T1000 (cell line): ENCODE data around the gene KREMEN2.
"Not testable (repeated sequence)": the region's sequence is repeated elsewhere in the genome, so short reads cannot be mapped to it uniquely, and the experiment has no call there.

Source experiments
- DNase-seq: peaks from one replicate; lab custom pipeline; 2025; ENCODE audit warnings: mixed read lengths; lab: John Stamatoyannopoulos, UW

Gene KREMEN2

GRCh38 chr16:2942045-2942444 is 22.0 kb upstream of the KREMEN2 start:
- DNase-seq, result no peak

GRCh38 chr16:2943716-2944115 is 20.4 kb upstream of the KREMEN2 start:
- not testable (repeated sequence) for DNase-seq

GRCh38 chr16:2946649-2947048 is 17.4 kb upstream of the KREMEN2 start:
- no peak for DNase-seq

GRCh38 chr16:2948807-2949704 is 15.0 kb upstream of the KREMEN2 start:
- DNase-seq, result no peak

- DNase-seq, result no peak
These were observed 14.2 kb upstream of the KREMEN2 start for GRCh38 chr16:2949705-2950352.

- DNase-seq, result no peak
These were observed 13.7 kb upstream of the KREMEN2 start for GRCh38 chr16:2950353-2950724.

GRCh38 chr16:2950773-2951172 is 13.3 kb upstream of the KREMEN2 start:
- DNase-seq, result no peak

GRCh38 chr16:2952679-2953078 is 11.4 kb upstream of the KREMEN2 start:
- no peak for DNase-seq

- DNase-seq, result no peak
These were observed 10.1 kb upstream of the KREMEN2 start for GRCh38 chr16:2953706-2954627.

GRCh38 chr16:2954656-2955381 is 9.3 kb upstream of the KREMEN2 start:
- DNase-seq, result no peak

- DNase-seq, result no peak
These were observed 8.7 kb upstream of the KREMEN2 start for GRCh38 chr16:2955438-2955778.

GRCh38 chr16:2955779-2956578 is 8.1 kb upstream of the KREMEN2 start:
- no peak for DNase-seq

- DNase-seq, result no peak
These were observed 7.5 kb upstream of the KREMEN2 start for GRCh38 chr16:2956579-2956956.

- DNase-seq, result no peak
These were observed 4.9 kb upstream of the KREMEN2 start for GRCh38 chr16:2959206-2959605.

- no peak for DNase-seq
These were observed 3.7 kb upstream of the KREMEN2 start for GRCh38 chr16:2960183-2961010.

GRCh38 chr16:2962334-2963073 is 1.6 kb upstream of the KREMEN2 start:
- no peak for DNase-seq

GRCh38 chr16:2963074-2963722 is 877 bp upstream of the KREMEN2 start:
- no peak for DNase-seq

- DNase-seq, result peak; percentile 60
These were observed 631 bp downstream of the KREMEN2 start for GRCh38 chr16:2964475-2965336.
